T-helper 2 cell treated with Interferon-gamma antibody and Interleukin-4, amounts not matched to agents 100 ng/mL and 5 ng/mL, for 36 hours (primary cell): Measurements from ENCODE around the gene MRTFB. TPM values are rescaled to one million over a fixed set of nuclear protein-coding genes. Genes with fewer than 3 reads are reported as not detected.

Experiments used
- intact Hi-C: fragments of 100-400 bp; cut with micrococcal nuclease; formaldehyde crosslinking; loops from one replicate; pipeline ENCODE4 v1.15.1; 2023
- total RNA-seq: library from RNA; stranded (reverse); gene quantifications from 2 replicates; pipeline ENCODE4 v1.2.3, GENCODE V29; 2022

Gene MRTFB
- total RNA-seq, 1 donor from 2014 or later, result 21.1 TPM

DNA sequence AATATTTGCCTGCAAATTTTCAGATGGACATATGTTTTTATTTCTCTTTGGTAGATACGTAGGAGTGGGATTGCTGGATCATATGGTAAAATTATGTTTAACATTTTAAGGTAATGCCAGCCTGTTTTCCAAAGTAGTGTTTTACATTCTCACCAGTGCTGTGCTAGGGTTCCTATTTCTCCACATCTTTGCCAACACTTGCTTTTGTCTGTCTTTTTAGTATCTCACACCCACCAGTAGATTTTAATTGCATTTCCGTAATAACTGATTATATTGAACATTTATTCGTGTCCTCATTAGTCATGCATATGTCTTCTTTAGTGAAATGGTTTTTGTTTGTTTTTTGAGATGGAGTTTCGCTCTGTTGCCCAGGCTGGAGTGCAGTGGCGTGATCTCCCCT is 58.4 kb downstream of the MRTFB start:
- intact Hi-C loops, result no loop called here

DNA sequence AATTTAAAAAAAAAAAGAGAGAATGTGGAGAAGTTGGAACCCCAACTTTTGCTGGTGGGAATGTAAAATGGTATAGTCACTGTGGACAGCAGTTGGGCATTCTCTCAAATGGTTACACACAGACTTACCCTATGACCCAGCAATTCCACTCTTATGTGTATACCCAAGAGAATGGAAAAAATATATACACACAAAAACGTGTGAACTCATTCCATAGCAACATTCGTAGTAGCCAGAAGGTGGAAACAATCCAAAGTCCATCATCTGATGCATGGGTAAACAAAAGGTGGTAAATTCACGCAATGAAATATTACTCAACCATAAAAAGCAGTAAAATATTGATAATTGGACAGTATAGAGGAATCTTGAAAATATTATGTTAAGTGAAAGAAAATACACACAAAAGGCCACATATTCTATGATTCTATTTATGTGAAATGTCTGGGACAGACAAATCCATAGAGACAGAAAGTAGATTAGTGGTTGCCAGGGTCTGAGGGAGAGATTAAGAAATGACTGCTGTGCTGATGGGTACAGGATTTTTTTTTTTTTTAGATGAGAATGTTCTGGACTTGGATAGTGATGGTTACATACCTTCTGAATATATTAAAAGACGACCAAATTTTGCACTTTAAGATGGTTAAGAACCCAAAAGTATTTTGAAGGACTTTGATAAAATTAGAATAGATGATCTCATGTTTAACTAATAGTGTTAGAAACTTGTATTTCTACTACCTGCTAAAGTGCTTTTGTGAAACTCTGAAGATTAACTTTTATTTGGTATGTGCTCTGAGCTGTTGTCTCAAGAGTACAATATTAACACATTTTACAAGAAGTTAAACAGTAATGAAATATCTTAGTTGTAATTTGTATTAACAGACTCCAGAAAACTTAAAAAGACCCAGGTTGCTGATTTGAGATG is 60.9 kb downstream of the MRTFB start:
- intact Hi-C loops, result no loop called here

DNA sequence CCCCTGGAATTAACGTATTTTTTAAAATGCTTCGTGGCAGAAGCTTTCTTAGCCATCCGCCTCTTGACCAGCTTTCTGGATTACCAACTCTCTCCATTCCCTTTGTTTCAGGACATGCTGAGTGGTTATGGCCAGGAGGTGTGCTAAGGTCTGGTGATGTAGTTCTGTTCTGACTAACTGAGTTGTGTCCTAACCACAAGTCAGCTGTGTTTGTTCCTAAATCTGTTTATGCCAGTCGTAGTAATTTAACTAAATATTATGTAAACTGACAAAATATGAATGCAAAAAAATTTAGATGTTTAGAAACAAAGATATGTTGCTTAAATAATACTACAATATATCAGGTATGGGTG is 61.6 kb downstream of the MRTFB start:
- intact Hi-C loops, result no loop called here

DNA sequence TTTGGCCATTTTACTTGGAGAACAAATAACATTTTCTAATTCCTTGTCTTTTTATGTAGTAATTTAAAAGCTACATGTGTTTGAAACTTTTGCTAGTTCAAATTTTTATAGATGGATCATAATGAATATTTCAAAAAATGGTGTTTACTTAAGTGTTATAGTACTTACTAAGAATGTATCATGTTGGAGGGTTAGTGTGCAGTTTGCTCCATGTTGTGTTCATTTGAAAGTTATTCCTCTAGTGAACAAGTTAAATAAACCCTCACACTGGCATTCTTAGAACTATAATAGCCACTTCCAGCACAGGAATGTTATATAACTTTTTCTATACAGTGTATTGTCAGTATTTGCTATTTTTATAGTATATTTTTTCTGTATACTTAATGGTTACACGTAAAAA is 62.8 kb downstream of the MRTFB start:
- intact Hi-C loops, result no loop called here

DNA sequence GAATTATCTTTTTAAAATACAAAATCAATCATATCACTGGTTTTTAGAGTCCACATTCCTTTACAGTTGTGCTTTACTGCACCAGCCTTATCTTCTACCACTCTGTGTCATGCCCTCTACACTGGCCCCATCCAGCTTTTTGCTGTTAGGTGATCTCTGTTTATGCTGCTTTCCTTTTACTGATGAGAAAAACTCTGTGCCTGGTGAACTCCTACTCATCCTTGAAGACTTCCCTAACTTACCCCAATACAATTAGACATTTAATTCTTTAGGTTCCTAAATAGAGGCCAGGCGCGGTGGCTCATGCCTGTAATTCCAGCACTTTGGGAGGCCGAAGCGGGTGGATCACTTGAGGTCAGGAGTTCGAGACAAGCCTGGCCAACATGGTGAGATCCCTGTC is 64.6 kb downstream of the MRTFB start:
- intact Hi-C loops, result no loop called here

DNA sequence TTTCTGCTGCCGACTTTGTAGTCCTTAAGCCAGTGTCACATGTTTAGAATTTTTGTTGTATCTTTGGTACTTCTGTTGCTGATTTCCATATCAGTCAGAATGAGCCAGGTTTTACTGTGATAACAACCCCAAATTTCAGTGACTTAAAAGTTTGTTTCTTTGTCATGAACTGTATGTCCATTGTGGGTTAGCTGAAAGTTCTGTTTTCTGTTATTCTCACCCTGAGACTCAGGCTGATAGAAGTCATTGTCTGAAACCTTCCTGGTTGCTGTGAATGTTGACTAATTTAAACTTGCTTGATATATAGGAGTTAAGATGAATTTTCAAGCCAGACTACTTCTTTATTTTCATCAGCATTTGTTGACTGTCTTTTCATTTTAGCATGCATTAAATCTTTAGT is 68.8 kb downstream of the MRTFB start:
- intact Hi-C loops, result no loop called here

DNA sequence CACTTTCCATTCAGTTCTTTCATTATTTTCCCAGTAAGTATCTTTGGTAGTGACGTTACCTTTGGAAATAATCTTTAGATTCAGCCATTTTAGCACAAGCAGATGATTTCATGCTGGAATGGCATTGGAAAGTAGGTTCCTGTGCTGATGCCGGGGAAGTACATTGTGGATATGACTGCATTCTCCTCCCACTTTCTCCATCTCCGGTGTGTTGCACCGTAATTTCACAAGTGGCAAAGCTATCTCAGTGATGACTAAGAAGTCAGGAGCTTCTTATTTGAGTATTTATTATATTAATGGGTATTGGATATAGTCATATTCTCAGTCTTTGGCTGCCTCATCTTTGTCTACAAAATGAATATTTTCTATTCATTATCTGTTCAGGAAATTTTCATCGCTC is 69.8 kb downstream of the MRTFB start:
- intact Hi-C loops, result no loop called here

DNA sequence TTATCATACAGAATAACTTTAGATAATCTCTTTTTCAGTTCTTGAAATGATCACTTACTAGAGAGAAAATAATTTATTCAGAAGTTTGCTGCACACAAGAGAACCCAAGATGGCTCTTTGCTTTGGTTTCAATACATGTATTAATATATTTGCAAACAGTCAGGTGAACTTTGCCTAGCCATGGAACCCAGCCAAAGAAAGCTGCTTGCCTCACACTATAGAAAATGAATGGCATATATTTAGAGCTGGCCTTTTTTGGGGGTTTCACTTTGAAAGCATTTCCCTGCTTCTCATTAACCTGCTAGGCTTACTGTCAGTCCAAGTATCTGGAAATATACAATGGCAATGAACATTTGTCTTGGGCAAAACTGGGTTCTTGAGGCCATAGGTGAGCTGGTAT is 75.3 kb downstream of the MRTFB start:
- intact Hi-C loops, result no loop called here

DNA sequence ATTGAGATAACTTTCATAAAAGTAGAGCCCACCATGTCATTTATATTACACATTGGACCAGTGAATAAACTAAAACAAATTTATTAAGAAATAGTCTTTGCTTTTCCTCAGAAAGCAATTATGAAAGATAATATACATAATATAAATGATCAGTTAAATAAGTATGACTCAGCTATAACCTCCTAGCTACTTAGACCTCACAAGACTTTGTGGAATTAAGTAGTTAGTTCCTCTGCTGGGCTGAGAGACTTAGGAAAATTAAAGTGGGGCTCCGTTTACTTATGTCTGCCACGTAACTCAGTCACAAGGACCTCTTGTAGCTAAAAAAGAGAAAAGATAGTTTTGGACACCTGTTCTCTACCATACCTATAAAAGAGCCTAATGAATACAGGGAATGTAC is 76.9 kb downstream of the MRTFB start:
- intact Hi-C loops, result no loop called here

DNA sequence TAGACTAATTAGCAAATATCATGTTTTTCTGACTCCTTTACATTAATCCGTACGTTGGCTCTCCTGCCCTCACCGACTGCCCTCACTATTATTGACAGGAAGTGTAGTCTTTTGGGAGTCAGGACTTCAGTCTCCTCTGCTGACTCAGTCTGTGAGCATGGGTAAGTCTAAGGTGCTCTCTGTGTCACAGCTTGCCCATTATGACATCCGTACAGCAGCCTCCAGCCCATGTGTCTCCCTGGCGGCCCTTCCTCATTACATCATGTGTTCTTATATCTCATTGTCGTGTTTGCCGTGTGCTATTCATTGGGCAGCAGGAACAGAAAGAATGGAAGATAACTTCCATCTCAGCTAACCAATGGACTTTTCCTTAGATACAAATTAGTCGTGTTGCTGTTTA is 77.5 kb downstream of the MRTFB start:
- intact Hi-C loops, result no loop called here

DNA sequence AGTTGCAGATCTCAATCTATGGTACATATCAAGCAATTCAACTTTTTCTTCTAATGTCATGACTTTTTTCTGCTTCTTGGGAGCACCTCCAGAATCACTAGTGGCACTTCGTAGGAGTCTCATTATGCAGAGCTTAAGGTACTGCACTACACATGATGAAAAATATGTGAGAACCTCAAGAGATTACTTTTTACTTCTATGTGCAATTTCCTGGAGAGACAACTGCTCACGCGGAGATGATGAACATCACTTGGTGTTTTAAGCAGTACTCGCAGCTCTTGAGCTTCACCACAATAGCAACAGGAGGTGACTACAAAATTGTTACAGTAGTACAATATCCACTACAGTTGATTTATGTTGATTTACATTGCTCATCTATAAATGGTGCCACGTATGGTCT is 79.7 kb downstream of the MRTFB start:
- intact Hi-C loops, result no loop called here

DNA sequence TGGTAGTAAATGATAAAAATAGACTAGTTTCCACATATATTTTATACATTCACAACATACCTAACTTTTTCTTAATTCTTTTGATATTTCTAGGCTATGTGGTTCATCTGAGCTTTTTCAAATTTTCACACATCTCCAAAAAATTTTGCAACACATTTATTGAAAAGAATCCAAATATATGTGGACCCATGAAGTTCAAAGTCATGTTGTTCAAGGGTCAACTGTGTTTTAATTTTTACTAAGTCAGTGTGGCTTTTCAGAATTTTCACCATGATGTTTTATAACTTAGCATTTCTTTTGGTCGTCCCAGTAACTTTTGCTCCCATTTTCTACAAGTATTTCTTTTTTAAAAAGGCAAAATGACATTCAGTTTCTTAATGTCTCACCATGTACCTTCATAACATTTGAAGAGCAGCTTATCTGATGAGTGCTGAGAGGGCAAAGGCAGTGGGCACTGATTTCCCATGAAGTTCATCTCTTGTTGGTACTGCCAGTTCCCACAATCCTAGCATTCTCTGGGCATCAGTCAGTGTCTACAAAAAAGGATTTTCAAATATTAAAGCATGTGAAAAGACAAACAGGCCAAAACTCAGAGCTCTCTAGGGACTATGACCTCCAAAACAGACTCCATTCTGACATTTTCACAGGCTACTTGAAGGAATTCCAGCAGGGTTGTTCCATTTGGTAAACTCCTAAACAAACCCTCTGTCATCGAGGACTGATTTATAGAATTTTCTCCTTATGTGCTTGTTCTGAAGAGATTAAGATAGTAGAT is 80.3 kb downstream of the MRTFB start:
- intact Hi-C loops, result no loop called here

DNA sequence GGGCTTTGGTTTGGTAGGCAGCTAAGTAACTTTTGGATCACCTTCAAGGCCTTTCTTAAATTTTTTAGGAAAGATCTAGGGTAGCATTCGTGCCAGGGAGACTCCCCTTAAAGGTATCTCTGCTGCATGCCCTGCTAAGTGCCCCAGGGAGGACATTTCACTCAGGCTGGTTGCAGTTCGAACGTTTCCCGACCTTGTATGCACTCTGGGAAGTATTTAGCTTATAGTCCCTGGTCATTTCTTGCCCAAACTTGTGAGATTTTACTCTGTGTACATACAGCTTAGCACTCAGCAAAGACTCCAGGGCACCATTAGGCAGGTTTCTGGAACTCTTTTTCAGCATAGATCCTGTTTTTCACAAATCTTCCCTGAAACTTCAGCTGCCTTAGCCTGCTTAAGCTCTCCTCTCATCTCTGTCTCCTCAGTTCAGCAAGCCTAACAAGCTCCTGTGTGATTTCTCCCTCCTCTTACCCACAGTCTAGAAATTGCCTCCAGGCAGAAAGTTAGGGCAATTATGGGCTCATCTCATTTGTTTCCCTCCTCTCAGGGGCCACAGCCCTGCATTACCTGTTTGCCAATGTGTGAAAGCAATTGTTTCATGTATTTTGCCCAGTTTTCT is 84.6 kb downstream of the MRTFB start:
- intact Hi-C loops, result no loop called here

DNA sequence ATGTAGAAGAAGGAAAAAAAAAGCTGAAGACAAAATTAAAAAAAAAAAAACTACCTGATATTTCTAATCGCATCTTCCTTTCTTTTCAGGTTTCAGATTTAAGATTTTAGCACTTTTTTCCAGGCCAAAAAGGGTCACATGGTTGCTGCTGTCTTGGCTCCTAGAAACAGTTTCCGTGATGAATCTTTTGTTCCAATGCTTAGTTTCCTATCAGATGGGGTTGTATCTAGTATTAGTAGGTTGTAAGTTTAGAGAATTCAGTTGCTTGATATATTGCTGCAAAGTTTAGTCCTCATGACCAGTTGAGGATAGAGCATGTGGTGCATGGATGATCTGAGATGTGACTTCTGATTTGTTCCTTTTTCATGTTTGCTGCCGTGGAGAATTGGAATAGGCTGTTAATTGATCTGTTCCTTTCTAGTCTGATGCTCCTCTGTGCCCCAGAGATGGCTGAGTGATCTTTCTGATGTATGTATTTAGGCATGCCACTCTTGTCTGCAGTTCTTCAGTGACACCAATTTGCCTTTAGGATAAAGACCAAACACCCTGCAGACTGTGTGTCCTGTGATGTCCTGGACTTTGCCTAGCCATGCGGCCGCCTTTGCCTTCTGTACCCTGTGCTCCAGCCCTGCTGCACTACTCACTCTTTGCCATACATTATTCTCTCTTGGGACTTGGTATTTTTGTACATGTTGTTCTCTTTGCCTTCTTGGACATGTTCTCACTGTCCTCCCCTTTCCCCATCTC is 94.0 kb downstream of the MRTFB start:
- intact Hi-C loops, result no loop called here

DNA sequence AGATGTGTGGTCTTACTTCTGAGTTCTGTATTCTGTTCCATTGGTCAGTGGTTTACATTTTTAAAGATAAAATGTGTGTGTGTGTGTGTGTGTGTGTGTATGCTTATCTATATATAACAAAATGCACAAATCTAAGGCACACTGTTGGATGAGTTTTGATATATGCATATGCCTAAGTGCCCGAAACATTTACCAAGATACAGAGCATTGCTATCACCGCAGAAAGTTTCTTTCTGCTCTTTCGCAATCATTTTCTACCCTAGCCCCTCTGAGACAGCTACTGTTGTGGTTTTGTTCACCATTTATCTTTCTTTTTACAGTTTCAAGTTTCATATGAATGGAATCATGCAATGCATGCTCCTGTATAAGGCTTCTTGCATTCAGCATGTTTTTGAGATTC is 97.0 kb downstream of the MRTFB start:
- intact Hi-C loops, result no loop called here

DNA sequence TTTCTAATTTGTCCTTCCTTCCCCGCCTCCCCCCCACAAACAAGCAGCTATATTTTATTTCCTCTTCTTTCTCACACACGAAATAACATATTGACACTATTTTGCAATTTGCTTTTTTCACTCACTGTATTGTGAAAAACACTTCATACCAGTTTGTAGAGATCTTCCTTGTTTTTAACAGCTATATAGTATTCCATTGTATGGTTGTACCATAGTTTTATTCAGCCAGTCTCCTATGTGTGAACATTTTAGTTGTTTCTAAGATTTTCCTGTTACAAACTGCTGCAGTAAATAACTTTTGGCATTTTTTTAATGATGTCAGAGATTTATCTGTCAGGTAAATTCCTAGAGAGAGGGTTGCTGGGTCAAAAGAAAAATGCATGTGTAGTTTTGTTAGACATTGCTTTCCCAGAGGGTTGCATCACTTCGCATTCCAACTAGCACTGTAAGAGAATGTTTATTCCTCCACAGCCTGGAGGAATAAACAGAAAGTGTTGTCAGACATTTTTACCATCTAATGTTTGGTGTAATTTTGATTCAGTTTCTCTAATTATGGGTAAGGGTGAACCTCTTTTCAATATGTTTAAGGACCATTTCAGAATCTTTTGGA is 101.2 kb downstream of the MRTFB start:
- intact Hi-C loops, result no loop called here

DNA sequence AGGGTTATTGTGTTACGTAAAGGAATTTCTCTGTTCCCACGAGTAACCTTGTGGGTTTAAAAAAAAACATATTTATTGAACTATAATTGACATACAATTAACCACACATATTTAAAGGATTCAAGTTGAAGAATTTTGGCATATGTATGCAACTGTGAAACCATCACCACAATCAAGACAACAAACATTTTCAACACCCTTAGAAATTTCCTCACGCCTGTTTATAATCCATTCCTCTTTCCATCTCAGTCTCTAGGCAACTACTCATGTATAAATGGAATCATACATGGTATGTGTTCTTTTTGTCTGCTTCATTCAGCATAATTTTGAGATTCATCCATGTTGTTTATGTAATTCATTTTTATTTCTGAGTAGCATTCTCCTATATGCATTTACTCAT is 104.0 kb downstream of the MRTFB start:
- intact Hi-C loops, result no loop called here

DNA sequence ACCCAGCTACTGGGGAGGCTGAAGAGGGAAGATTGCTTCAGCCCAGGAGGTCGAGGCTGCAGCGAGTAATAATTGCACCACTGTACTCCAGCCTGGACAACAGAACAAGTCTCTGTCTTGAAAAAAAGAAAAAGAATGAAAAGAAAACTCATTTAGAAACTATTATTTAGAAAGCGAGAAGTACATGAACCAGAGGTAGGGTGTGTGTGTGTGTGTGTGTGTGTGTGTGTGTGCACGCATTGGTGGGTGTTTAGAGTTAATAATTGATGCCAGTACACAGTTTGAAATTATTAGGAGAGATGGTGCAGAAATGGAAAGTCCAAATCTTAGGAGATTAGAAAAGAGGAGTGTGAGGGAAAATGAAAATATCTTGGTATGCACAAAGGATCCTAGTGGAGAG is 106.6 kb downstream of the MRTFB start:
- intact Hi-C loops, result no loop called here

DNA sequence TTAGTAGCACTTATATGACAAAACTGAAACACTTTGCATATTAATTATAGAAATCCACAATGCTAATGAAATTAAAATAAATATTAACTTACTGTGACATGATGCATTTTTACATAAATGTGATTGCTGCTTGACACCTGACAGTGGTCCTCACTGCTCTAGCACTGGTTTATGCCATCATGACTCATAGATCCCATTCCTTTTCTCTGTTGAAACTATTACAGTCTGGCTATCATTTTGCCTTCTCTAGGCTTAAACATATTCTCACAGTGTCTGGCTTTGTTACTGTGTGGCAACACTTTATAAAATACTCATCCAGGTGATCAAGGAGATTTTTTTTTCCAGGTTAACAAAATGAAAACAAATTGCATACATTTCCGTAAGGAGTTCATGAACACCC is 108.0 kb downstream of the MRTFB start:
- intact Hi-C loops, result no loop called here

DNA sequence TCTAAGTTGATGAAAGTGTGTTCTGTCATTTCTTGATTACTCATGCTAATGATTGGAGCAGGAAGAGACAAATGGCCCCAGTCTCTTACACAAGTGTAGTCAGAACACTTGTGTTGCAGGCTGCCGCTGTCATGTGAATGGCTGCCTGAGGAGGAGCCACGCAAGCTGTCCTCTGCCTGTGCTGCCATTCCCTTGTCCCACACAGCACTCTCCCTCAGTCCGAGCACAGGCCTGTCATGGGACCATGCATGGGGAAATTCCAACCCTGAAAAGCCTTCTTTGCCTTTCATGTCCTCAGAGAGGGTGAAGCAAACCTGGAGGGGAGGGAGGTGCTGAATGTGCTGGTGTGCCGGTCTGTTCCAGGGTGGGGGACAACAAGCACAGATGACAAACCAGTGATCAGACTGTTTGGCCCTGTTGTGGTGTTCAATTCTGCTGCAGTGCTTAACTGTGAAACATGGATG is 109.4 kb downstream of the MRTFB start:
- intact Hi-C loops, result no loop called here
